Posterior vena cava (tissue), 2 donors: ENCODE results near the gene MAST4. TPM values are rescaled to one million over a fixed set of nuclear protein-coding genes. Genes with fewer than 3 reads are reported as not detected.

Experiments used
- DNase-seq: peaks from one replicate; pipeline ENCODE4 v3.0.0-alpha.2; 2020; ENCODE audit warnings: low spot score
- intact Hi-C, 2 donors: fragments of 100-400 bp; cut with DNase I; formaldehyde crosslinking; loops; one replicate each; pipeline versions ENCODE4 v1.14.1 to v1.14.2; 2022 to 2023
- total RNA-seq, 2 donors: library from RNA; stranded (reverse); fragmentation: NEBNext Ultra II Directional; extraction: Animal tissue kit (Norgen Biotek cat#: 25700); gene quantifications; one replicate each; pipeline ENCODE4 v1.2.1, GENCODE V29; 2021
- donor health status: DM: yes; HTN: yes; CAD: no.
- donor health status: DM: yes; HTN: yes; CAD: no.

MAST4 gene
- total RNA-seq, 2 donors from 2014 or later, result 36.4 to 45.6 TPM

- intact Hi-C loops, result no loop called here
- DNase-seq, result no peak
Observed at GRCh38 chr5:66637994-66638393, 41.8 kb downstream of the MAST4 start.

DNA sequence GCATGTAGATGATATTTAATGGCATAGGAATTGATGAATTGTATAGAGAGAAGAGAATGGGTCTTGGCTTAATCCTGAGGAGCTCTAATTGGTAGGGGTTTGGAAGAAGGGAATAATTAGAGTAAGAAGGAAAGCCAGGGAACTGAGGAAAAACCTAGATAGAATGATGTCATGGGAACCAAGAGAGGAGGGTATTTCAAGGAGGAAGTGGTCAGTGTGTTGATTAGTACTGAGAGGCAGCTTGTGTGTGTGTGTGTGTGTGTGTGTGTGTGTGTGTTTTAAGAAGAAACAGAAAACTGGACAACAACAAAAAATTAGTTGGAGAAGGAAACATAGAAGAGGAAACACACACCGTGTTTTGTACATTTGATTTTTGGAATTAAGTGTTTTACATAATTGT is 42.8 kb downstream of the MAST4 start:
- DNase-seq, result no peak
- intact Hi-C loops, result no loop called here

DNA sequence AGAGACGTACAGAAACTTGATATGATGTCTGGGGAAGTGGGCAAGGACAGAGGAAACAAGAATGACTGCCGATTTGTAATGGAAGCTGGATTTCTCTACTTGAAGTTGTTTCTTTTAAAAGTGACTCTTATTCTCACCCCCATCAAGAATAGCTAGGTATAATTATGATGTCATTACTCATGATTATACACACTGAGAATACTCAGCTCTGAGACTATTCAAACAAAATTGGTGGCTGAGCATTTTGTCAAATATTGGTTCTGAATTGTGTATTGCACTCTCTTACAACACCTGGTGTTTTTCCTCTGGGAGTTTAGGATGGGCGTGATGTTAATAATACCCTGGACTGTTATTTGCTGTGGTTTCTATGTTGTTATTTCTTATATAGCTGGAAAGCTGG is 46.3 kb downstream of the MAST4 start:
- DNase-seq, result no peak
- intact Hi-C loops, result no loop called here

- DNase-seq, result no peak
- intact Hi-C loops, result no loop called here
Observed at GRCh38 chr5:66643387-66643786, 47.2 kb downstream of the MAST4 start.

- no peak for DNase-seq
- intact Hi-C loops, result no loop called here
Observed at GRCh38 chr5:66644111-66644510, 47.9 kb downstream of the MAST4 start.

DNA sequence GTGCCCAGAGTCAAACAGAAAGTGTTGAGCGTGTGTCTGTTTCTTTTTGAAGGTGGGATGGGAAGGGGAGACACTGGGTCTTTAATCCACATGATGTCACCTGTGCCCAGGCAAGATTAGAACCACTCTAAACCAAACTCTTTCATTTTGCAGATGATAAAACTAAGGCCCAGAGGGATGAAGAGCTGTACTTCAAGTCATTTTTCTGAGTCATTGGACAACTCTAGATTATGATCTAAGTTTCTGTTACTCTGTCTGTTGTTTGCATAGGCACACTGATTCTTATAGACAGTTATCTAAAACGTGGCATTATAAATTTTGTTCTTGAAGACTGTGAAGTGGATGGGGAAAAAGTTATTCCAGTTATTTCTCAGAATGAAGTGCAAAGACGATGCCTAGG is 48.8 kb downstream of the MAST4 start:
- intact Hi-C loops, result no loop called here
- no peak for DNase-seq

- no peak for DNase-seq
- intact Hi-C loops, result no loop called here
Observed at GRCh38 chr5:66646570-66646969, 50.4 kb downstream of the MAST4 start.

DNA sequence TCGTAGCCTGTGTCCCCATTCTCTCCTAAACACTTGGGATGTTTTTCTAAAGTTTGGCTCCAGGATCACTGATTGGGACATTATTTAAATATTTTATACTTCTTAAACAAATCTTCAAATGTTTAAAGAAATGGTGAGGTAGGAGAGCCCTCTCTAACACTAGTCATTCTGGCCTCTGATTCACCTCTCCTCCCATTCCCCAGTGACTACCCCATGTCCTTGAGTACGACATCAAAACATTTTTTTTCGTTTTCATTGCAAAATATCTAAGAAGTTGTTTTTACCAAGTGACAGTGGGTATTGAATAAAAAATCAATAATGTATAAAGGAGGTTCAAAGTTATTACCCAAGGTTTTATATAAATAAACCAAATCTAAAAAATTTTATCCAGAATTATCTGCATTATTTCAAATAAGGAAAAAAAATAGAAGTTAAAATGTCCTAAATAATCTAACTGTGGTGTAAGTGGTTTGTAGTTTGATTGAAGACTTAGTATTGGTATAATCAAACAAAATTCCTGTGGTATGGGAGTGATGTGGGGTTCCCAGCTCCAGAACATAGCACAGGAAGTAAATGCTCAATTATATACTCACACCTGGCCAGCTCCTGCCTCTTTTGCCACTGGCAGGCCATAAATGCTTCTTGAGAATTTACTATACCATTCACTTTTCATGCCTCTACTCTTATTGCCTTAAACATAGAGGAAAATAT is 51.1 kb downstream of the MAST4 start:
- DNase-seq, result no peak
- intact Hi-C loops, result no loop called here

DNA sequence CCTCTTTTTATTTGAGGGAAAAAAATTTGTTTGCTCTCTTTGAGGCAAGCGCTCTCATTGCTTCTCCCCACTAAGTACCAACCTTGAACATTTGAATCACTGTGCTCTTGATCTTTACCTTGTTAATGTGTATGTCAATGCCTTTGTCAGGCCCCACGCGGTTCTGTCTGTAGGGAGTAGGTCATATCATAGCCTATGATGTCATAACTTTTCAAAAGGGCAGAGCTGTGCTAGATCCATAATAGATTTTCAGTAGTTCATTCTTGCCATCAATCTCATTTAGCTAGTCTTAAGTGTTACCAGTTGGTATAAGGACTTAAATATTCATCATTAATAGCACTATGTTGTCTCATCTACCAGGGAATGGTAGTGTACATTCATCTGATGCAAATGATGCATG is 56.6 kb downstream of the MAST4 start:
- intact Hi-C loops, result no loop called here
- no peak for DNase-seq

- intact Hi-C loops, result no loop called here
- no peak for DNase-seq
Observed at GRCh38 chr5:66653325-66653724, 57.1 kb downstream of the MAST4 start.

DNA sequence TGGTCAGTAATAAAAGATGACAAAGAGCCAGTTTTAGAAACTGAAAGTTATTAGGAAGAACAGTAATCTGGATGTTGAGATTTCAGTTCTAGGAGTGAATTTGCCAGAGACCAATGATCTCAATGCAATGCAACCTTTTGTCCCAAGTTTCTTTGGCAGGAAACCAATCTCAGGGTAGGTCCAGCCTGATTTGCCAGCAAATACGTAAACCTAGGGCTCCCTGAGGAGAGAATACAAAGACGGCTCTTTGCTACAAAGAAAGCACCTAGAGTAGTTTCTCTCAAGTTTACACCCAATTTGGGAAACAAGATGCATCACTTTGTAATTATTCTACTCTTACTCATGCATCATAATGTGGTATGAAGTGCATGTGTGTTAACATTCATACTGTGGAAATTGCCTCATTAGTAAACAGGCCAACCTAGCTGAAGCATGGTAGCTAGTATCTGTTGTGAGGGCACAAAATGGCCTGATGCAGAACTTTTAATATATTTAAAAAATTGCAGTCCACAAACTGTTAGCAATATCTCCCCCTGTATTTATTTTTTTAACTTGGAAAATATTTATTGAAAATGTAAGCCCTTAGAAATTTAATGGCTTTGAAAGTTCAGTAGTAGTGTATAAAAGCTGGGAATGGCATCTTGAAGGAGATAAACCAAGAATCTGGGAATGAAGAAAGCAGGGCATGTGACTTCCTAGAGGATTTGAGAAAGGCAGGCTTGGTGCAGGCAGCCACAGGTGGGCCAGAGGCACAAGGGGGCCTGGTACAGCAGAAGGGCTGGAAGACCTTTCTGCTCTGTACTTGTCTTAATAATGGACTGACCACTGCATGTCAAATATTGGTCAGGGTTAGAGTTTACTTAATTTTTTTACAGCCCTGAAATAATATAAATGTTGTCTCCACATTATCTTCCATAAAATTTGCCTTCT is 59.5 kb downstream of the MAST4 start:
- DNase-seq, result no peak

GRCh38 chr5:66658516-66658915 is 62.3 kb downstream of the MAST4 start:
- DNase-seq, result no peak
- intact Hi-C loops, result no loop called here

More for the DNA sequence above, 59.5 kb downstream of the MAST4 start:
- intact Hi-C loops, result no loop called here

DNA sequence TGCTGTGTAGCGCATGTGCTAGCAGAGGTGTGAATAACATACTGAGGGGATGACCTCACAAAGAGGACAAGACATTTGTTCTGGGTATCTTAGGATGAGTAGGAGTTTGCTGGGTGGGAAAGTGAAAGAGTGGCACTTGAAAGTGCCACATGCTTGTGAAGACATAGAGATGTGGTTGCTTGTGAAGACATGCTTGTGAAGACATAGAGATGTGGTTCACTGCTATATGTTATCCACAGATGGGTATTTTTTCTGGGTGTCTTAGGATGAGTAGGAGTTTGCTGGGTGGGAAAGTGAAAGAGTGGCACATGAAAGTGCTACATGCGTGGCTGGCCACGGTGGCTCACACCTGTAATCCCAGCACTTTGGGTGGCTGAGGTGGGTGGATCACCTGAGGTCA is 63.6 kb downstream of the MAST4 start:
- intact Hi-C loops, result no loop called here
- DNase-seq, result no peak

- DNase-seq, result no peak
- intact Hi-C loops, result no loop called here
Observed at GRCh38 chr5:66660396-66660795, 64.2 kb downstream of the MAST4 start.

DNA sequence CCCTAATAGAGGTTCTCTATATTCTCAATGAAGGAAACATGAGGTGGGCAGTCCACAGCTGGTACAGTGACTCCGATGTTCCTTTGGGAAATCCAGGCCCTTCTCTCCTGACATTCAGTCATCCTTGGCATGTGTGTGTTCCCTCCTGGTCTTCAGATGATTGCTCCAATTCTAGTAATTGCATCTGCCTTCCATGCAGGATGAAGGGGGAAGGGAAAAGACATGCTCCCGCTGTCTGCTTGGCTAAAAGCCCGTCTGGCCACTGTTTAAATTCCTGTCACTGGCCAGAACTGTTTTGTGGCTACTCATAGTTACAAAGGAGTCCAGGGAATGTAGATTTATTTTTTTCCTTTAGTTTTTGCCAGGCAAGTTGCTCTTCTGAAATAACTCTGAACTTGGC is 65.0 kb downstream of the MAST4 start:
- intact Hi-C loops, result no loop called here
- DNase-seq, result peak; percentile 83

GRCh38 chr5:66666778-66667177 is 70.6 kb downstream of the MAST4 start:
- intact Hi-C loops, result no loop called here
- no peak for DNase-seq

DNA sequence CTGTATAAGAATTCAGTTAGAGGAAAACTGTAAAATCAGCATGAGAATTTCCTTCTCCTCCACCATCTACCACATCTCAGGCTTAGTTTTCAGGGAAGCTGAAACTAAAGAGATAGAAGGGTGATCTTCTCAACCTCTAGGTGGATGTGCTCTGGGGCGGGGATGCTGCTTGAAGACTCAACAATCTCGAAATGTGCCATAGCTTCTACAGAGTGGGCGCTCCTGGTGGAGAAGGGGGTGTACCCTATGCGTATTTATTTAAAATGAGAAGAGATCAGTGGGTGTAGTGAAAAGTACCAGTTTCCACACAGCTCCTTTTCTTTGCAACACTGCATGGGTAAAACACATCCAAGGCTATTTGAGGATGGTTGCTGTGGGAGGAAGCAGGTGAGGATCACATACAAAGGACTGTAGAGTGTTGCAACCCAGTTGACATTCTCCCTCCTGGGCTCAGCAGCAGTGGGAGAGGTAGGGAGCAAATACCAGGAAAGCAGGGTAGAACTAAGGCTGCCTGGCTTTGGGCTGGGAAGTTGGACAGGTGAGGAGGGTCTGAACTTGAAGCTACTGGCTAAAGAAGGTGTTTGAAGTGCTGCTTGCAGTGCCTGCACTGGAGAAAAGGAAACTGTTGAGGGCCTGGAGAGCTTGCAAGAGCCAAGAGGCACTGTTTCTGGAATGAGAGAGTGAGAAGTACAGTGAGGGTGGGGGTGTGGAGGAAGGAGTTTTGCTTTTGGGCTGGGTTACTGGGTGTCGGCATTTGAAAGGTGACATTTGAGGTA is 73.1 kb downstream of the MAST4 start:
- DNase-seq, result no peak
- intact Hi-C loops, result no loop called here

DNA sequence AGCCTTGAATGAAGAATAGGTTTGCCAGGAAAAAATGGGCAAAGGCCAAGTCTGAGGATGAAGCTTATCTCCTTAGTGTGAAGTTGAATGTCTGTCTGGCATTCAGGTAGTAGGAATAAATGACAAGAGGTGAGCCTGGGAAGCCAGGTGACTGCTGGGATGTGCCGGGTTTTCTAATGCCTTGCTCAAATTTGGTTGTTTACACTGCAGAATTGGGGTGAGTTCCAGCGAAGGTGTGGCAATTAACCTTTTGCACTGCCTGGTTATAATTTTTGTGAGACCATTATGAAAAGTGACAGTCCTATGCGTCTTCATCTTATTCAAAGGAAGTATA is 73.6 kb downstream of the MAST4 start:
- intact Hi-C loops, result no loop called here
- no peak for DNase-seq

- intact Hi-C loops, result no loop called here
- DNase-seq, result no peak
Observed at GRCh38 chr5:66671305-66671704, 75.1 kb downstream of the MAST4 start.

GRCh38 chr5:66674802-66675201 is 78.6 kb downstream of the MAST4 start:
- intact Hi-C loops, result no loop called here
- no peak for DNase-seq
